ENCODE measurements around the gene SLC7A14. TPM values are rescaled to one million over a fixed set of nuclear protein-coding genes. Genes with fewer than 3 reads are reported as not detected.

SLC7A14 gene
- total and polyA plus RNA-seq, 10 of the 15 experiments (the other 5 are each of a cell fraction or from before 2014, with no cell fraction given), result not detected

DNA sequence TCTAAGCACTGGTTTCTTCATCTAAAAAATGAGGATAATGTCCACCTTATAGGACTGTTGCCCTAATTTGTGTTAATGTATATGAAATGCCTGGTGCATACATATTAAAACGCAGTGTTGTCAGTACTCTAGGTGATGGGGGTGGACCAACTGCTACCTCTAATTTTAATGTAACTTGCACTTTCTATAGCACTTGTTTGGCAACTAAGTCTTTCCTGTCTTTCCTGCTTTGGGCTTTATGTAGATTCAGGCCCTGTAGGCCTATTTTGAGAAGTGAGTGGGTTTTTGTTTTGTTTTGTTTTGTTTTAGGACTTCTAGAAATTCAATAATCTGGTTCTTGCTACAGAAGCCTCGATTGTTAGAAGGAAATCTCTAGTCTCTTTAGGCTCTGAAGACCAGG lies 21.2 kb downstream of the SLC7A14 start (continued):
- TF ChIP-seq, protein P1, sequence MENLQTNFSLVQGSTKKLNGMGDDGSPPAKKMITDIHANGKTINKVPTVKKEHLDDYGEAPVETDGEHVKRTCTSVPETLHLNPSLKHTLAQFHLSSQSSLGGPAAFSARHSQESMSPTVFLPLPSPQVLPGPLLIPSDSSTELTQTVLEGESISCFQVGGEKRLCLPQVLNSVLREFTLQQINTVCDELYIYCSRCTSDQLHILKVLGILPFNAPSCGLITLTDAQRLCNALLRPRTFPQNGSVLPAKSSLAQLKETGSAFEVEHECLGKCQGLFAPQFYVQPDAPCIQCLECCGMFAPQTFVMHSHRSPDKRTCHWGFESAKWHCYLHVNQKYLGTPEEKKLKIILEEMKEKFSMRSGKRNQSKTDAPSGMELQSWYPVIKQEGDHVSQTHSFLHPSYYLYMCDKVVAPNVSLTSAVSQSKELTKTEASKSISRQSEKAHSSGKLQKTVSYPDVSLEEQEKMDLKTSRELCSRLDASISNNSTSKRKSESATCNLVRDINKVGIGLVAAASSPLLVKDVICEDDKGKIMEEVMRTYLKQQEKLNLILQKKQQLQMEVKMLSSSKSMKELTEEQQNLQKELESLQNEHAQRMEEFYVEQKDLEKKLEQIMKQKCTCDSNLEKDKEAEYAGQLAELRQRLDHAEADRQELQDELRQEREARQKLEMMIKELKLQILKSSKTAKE (IDR thresholded peaks at IDR 0.05; ENCODE audit: low read depth, poor library complexity, severe bottlenecking), result no peak
- TF ChIP-seq CHD1 (IDR thresholded peaks at IDR 0.05; ENCODE audit: low read depth, low read length) (no peak), EP300 (IDR thresholded peaks at IDR 0.05; ENCODE audit: borderline replicate concordance in 1 of 2, control insufficient read depth in 1 of 2, low read depth in 2 of 2, low read length in 2 of 2) (no peak), POLR2AphosphoS2 (IDR thresholded peaks at IDR 0.05; ENCODE audit: low read depth, low read length) (no peak), PRDM15 (CRISPR knock-in tag; IDR thresholded peaks at IDR 0.05) (no peak), ELK1 (IDR thresholded peaks at IDR 0.05; ENCODE audit: low read depth, low read length) (no peak), IKZF1 (conservative IDR thresholded peaks at IDR 0.05) (no peak), NFIC (IDR thresholded peaks at IDR 0.05; ENCODE audit: low read depth, low read length) (no peak), ZNF592 (IDR thresholded peaks at IDR 0.05) (no peak)
- TF ChIP-seq, protein P2, sequence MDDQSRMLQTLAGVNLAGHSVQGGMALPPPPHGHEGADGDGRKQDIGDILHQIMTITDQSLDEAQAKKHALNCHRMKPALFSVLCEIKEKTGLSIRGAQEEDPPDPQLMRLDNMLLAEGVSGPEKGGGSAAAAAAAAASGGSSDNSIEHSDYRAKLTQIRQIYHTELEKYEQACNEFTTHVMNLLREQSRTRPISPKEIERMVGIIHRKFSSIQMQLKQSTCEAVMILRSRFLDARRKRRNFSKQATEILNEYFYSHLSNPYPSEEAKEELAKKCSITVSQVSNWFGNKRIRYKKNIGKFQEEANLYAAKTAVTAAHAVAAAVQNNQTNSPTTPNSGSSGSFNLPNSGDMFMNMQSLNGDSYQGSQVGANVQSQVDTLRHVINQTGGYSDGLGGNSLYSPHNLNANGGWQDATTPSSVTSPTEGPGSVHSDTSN (IDR thresholded peaks at IDR 0.05; ENCODE audit: insufficient replicate concordance, low read depth, low read length), result no peak
